ENCODE results near the gene BLOC1S6. TPM values are rescaled to one million over a fixed set of nuclear protein-coding genes. Genes with fewer than 3 reads are reported as not detected.

The BLOC1S6 gene
- total RNA-seq, 4 donors from 2014 or later, result 26.6 to 41.7 (median 30.0) TPM

DNA sequence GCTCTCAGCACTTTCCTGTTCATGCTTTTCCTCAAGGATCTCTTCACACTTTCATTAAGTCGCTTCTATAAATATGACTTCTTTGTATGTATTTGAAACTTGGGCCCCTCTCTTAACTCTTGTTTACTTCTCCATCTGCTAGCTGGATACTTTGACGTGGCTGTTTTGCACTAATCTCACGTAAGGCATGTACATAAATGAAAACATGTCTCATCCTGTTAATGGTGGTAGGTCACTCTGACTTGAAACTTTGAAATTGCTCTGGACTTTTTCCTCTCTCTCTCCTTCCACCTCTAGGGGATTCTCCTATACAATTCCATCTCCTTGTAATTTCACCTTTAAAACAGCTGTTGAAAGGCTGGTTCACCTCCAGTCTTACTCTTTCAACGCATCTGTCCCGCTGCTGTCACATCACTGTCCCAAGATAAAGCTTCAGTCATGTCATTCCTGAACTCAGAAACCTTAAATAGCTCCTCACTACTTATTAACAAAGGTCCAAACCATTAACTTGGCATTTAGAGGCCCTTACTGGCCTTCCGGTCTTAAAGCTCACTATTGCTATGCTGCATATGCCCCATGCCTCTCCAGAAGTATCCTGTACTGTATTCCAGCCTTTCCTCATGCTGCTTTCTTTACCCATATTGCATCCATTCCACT, 1.2 kb downstream of the BLOC1S6 start:
- no peak for TF ChIP-seq POLR2AphosphoS5 (IDR thresholded peaks at IDR 0.05)
- TF ChIP-seq EP300 (IDR thresholded peaks at IDR 0.05), result no peak
- TF ChIP-seq, protein P1, sequence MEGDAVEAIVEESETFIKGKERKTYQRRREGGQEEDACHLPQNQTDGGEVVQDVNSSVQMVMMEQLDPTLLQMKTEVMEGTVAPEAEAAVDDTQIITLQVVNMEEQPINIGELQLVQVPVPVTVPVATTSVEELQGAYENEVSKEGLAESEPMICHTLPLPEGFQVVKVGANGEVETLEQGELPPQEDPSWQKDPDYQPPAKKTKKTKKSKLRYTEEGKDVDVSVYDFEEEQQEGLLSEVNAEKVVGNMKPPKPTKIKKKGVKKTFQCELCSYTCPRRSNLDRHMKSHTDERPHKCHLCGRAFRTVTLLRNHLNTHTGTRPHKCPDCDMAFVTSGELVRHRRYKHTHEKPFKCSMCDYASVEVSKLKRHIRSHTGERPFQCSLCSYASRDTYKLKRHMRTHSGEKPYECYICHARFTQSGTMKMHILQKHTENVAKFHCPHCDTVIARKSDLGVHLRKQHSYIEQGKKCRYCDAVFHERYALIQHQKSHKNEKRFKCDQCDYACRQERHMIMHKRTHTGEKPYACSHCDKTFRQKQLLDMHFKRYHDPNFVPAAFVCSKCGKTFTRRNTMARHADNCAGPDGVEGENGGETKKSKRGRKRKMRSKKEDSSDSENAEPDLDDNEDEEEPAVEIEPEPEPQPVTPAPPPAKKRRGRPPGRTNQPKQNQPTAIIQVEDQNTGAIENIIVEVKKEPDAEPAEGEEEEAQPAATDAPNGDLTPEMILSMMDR (IDR thresholded peaks at IDR 0.05), result no peak
- TF ChIP-seq POLR2A (IDR thresholded peaks at IDR 0.05), result no peak
- Histone ChIP-seq H3K4me1 (peaks cover 51% of the 10 kb centered on the region), H3K27me3 (no peaks in the 10 kb centered on the region), H3K4me3 (peak overlapping the region; percentile 62), H3K36me3 (peaks cover 4% of the 10 kb centered on the region), H3K27ac (peak overlapping the region; percentile 97), H3K9me3 (no peaks in the 10 kb centered on the region)
- WGBS, result 28% methylated on average over 6 of the region's 6 CpGs
- DNase-seq (ENCODE audit: low spot score in 2 of 2), result no peak

DNA sequence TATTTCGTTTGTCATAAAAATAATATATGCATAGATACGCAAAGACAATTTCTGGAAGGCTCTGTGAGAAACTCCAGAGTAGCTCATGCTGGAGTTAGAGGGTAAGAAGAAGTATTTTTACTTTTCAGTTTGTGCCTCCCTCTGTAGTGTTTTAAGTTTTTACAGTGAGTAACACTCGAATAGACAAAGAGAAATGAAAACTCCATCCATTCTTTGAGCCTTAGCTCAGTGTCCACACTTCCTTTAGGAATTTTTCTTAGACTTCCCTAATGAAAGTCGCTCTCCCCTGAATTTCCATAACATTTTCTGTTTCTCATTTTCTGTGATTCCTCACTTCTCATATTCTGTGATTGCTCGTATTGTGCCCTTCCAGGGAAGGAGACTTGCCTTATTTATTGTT, 2.1 kb downstream of the BLOC1S6 start:
- peak overlapping the region; percentile 62 for H3K4me3 ChIP-seq
- DNase-seq (ENCODE audit: low spot score in 2 of 2), result no peak
- H3K4me1 ChIP-seq, result peaks cover 51% of the 10 kb centered on the region
- no peak for TF ChIP-seq POLR2AphosphoS5 (IDR thresholded peaks at IDR 0.05)
- no peak for TF ChIP-seq POLR2A (IDR thresholded peaks at IDR 0.05)
- TF ChIP-seq, protein P1 (IDR thresholded peaks at IDR 0.05), result no peak
- TF ChIP-seq EP300 (IDR thresholded peaks at IDR 0.05), result no peak
- WGBS, result 62% methylated on average over 5 of the region's 5 CpGs
- peaks cover 7% of the 10 kb centered on the region for H3K36me3 ChIP-seq
- H3K27ac ChIP-seq, result no peak overlapping the region
- no peaks in the 10 kb centered on the region for H3K27me3 ChIP-seq
- H3K9me3 ChIP-seq, result no peaks in the 10 kb centered on the region

DNA sequence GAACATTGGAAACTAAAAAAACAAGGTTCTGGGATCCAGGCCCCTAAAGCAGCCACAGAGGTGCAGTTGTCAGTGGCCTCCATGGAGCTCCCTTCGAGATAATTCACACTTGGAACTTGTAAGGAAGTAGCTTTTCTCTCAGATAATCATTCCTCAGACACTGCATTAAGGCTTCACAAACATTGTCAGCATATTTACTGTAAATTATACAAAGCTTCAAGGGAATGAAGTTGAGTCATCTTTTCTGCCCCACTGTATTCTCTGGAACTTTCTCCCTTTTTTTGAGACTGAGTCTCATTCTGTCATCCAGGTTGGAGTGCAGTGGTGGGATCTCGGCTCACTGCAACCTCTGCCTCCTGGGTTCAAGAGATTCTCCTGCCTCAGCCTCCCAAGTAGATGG, 7.1 kb downstream of the BLOC1S6 start:
- DNase-seq (ENCODE audit: low spot score in 2 of 2), result no peak
- Histone ChIP-seq H3K9me3 (no peaks in the 10 kb centered on the region), H3K27me3 (no peaks in the 10 kb centered on the region), H3K4me1 (peaks cover 20% of the 10 kb centered on the region), H3K27ac (no peak overlapping the region), H3K36me3 (peaks cover 30% of the 10 kb centered on the region), H3K4me3 (no peak overlapping the region)
- TF ChIP-seq, protein P1 (IDR thresholded peaks at IDR 0.05), result no peak
- TF ChIP-seq EP300 (IDR thresholded peaks at IDR 0.05) (no peak), POLR2A (IDR thresholded peaks at IDR 0.05) (no peak), POLR2AphosphoS5 (IDR thresholded peaks at IDR 0.05) (no peak)
- WGBS, result 93% methylated on average over 2 of the region's 2 CpGs

DNA sequence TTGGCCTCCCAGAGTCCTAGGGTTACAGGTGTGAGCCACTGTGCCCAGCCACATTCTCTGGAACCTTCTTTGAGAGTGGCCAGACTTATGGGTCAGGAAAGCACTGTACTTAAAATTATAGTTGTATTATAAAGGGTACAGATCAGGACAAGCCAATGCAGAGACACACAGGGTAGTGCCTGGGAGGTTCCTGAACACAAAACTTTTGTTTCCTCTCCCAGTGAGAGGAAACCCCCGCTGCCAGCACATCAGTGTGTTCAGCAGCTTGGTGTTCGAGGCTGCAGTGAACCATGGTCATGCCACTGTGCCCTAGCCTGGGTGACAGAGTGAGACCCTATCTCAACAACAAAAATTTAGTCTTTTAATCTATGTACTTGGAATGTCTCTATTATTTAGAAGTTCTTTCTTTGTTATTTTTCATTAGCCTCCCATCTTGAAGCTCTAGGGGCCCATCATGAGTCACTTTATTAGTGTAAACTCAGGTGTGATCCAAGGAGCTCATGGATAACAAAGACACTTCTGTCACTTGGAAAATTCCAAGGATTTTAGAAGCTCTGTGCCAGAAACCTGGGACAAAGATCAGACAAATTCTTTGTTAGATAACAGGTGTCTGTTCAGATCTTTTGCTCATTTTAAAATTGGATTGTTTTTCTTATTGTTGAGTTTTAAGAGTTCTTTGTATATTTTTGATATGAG, 7.8 kb downstream of the BLOC1S6 start:
- no peak overlapping the region for H3K27ac ChIP-seq

DNA sequence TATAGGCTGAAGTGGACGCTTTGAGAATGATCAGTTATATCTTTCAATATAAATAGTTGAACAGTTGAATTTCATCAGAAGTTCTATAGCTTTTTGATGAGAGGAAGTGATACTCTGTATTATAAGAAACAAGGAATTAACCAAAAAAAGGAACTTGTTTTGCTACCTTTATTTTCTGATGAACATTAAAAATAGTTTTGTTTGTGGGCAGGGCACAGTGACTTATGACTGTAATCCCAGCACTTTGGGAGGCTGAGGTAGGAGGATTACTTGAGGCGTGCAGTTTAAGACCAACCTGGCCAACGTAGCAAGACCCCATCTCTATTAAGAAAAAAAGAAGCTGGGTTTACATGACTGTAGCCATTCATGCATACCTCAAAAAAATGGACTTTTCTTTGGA, 16.7 kb downstream of the BLOC1S6 start:
- Histone ChIP-seq H3K27ac (no peak overlapping the region), H3K4me1 (peaks cover 5% of the 10 kb centered on the region), H3K4me3 (no peak overlapping the region), H3K27me3 (no peaks in the 10 kb centered on the region), H3K36me3 (peaks cover 29% of the 10 kb centered on the region), H3K9me3 (no peaks in the 10 kb centered on the region)
- WGBS, result 86% methylated on average over 3 of the region's 3 CpGs
- DNase-seq (ENCODE audit: low spot score in 2 of 2), result no peak
- TF ChIP-seq POLR2AphosphoS5 (IDR thresholded peaks at IDR 0.05) (no peak), POLR2A (IDR thresholded peaks at IDR 0.05) (no peak), EP300 (IDR thresholded peaks at IDR 0.05) (no peak)
- TF ChIP-seq, protein P1 (IDR thresholded peaks at IDR 0.05), result no peak

More for the DNA sequence above, 7.8 kb downstream of the BLOC1S6 start:
- Histone ChIP-seq H3K36me3 (peaks cover 30% of the 10 kb centered on the region), H3K9me3 (no peaks in the 10 kb centered on the region), H3K27me3 (no peaks in the 10 kb centered on the region), H3K4me3 (no peak overlapping the region), H3K4me1 (peaks cover 13% of the 10 kb centered on the region)
- WGBS, result 90% methylated on average over 2 of the region's 2 CpGs
- DNase-seq (ENCODE audit: low spot score in 2 of 2), result no peak
- TF ChIP-seq EP300 (IDR thresholded peaks at IDR 0.05) (no peak), POLR2AphosphoS5 (IDR thresholded peaks at IDR 0.05) (no peak), POLR2A (IDR thresholded peaks at IDR 0.05) (no peak)
- TF ChIP-seq, protein P1 (IDR thresholded peaks at IDR 0.05), result no peak

Measured in suprapubic skin (tissue), 4 donors.